Epithelial cell of proximal tubule (primary cell): ENCODE data around the gene HRH1. TPM values are rescaled to one million over a fixed set of nuclear protein-coding genes. Genes with fewer than 3 reads are reported as not detected.

Experiments used
- DNase-seq: peaks from one replicate; pipeline ENCODE4 v3.0.0-alpha.2; 2011; ENCODE audit warnings: low read depth
- H3K4me3 ChIP-seq: 2 replicates; pipeline ENCODE4 v1.5.1; 2011; ENCODE audit warnings: low read depth, mild to moderate bottlenecking, low read length
- CTCF ChIP-seq: conservative IDR thresholded peaks from 2 replicates; pipeline ENCODE4 v1.5.1; 2012; ENCODE audit warnings: low read depth, mild to moderate bottlenecking, low read length
- total RNA-seq: library from RNA; depleted of rRNA; stranded (reverse); fragments of >200 nt; gene quantifications from 2 replicates; pipeline ENCODE4 v1.2.3, GENCODE V29; 2015

HRH1 gene
- total RNA-seq, 1 donor from 2014 or later: 3.1 TPM

- H3K4me3 ChIP-seq: peak overlapping the region; percentile 91
- TF ChIP-seq CTCF: peak; percentile 82
- DNase-seq: no peak
Observed at GRCh38 chr3:11155341-11156025, 1.2 kb downstream of the HRH1 start.

DNA sequence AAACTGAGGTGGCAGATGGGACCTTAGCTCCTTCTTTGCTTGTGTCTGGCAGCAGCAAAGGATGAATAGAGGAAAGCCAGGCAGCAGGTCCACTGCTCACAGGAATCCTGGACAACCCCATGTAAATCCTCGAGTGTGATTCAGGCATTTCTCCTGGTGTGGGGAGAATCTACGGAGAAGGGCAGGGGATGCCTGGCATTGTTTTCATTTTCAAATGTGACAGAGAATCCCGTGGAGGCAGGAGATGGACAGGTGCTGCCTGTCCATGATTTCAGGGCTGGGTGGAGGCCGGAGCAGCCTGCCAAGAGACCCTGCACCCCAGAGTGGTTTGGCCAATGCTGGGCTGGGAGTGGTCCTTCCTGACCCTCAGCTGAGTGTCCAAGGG, 1.7 kb downstream of the HRH1 start:
- peak overlapping the region; percentile 91 for H3K4me3 ChIP-seq
- DNase-seq: no peak
- TF ChIP-seq CTCF: no peak

GRCh38 chr3:11157421-11157820, 3.1 kb downstream of the HRH1 start:
- H3K4me3 ChIP-seq: peak overlapping the region; percentile 91
- TF ChIP-seq CTCF: no peak
- no peak for DNase-seq

DNA sequence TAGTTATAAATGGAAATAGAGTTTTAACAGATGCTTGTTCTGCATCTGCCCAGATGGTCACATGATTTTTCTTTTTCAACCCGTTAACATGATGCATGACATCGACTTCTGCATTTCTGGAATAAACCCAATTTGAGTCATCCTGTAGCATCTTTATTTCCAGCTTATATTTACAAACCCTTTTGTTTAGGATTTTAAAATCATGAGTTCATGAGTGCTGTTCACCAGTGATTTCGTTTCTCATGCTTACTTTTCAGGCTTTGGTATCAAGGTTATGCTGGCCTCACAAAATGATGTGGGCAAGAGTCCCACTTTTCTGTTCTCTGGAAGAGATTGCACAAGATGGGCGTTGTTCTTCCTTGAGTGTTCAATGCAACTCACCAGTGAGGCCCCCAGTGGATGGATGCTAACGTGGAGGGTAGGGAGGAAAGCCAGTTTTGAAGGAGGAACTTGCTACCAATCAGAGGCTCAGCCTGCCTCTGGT, 5.2 kb downstream of the HRH1 start:
- DNase-seq: no peak
- no peak overlapping the region for H3K4me3 ChIP-seq
- no peak for TF ChIP-seq CTCF

DNA sequence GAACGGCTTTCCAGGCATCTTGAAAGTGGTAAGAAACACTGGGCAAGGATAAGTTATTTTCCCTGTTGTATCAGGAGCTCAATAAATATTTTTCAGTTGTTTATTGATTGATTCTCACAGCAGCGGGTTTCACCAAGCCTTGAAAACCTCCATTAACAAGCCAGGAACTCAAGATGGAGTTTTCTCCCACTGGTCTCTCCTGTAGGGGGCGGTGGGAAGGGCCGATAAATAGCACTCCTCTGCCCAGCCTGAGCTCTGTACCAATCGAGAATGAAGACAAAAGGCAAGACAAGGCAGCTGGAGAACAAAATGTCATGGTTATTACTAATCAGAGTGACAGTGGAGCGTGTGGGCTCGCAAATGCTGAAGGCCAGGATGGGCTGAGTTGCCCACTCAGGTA, 7.4 kb downstream of the HRH1 start:
- H3K4me3 ChIP-seq: no peak overlapping the region
- peak; percentile 22 for TF ChIP-seq CTCF
- DNase-seq: no peak

DNA sequence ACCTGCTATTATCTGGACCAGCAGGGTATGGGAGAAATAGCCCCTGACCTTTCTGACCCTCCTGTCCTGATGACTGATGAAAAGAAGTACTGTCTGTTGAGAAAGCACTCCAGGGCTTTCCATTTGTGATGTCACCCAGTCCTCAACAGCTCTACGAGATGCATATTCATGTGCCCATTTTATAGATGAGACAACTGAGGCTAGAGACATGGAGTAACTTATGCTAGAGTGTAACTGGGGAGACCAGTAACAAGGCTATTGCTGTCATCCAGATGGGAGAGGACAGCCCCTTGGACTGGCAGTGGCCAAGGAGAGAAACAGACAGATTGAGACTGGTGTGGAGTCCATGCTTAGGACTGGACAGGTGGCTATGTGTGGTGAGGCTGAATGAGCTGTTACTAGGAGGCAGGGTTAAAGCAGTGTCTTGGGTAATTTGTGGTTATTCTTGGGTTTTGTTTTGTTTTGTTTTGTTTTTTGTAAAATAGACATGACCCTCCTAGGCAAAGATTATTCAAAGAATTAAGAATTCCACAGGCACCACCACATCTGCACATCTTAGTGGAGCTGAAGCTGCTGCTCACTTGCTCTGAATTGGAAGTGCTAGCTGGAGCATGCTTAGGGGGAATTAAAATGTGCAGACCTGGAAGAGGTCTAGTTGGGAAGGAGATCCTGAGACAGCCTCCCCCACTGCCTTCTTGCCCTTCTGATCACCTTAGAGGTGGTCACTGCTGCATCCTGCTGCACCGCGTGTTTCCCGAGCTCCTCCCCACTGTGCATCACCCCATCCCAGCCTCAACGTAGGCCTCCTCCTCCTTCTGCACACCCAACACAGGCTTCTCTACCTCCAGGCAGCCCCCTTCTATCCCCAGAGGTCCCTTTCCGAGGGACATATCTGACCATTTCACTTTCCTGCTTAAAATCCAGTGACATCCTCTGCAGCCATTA, 8.4 kb downstream of the HRH1 start:
- H3K4me3 ChIP-seq: no peak overlapping the region
- no peak for TF ChIP-seq CTCF
- DNase-seq: no peak
